DND-41 (cell line): ENCODE measurements around the gene IQSEC1.

Source experiments
- CTCF ChIP-seq: IDR thresholded peaks from 2 replicates; pipeline ENCODE4 v1.5.1; 2012; ENCODE audit warnings: borderline replicate concordance, low read length, moderate library complexity, mild to moderate bottlenecking; ENCODE audit not compliant: poor library complexity, severe bottlenecking; ENCODE audit errors: extremely low read depth
- EZH2 ChIP-seq: IDR thresholded peaks from 3 replicates; pipeline ENCODE4 v1.6.1; 2012; ENCODE audit warnings: borderline replicate concordance, low read depth, mild to moderate bottlenecking, moderate library complexity, low read length, inconsistent platforms; ENCODE audit not compliant: severe bottlenecking

GRCh38 chr3:12934431-12934830, 138.8 kb downstream of the IQSEC1 start:
- TF ChIP-seq CTCF (no peak), EZH2 (no peak)
